ENCODE measurements around the gene APOO.

The APOO gene

GRCh38 chrX:23788946-23789345 lies 118.8 kb downstream of the APOO start:
- no peak for DNase-seq (ENCODE audit: extremely low read depth in 1 of 2, low read depth in 1 of 2)

GRCh38 chrX:23788521-23788920 lies 119.2 kb downstream of the APOO start:
- no peak for DNase-seq (ENCODE audit: extremely low read depth in 1 of 2, low read depth in 1 of 2)

GRCh38 chrX:23787745-23788118 lies 120.0 kb downstream of the APOO start:
- DNase-seq (ENCODE audit: extremely low read depth in 1 of 2, low read depth in 1 of 2): no peak

- no peak for DNase-seq (ENCODE audit: extremely low read depth in 1 of 2, low read depth in 1 of 2)
Observed at GRCh38 chrX:23786268-23786815, 121.4 kb downstream of the APOO start.

GRCh38 chrX:23785580-23785979 lies 122.2 kb downstream of the APOO start:
- no peak for DNase-seq (ENCODE audit: extremely low read depth in 1 of 2, low read depth in 1 of 2)

GRCh38 chrX:23784470-23785331 lies 123.0 kb downstream of the APOO start:
- no peak for DNase-seq (ENCODE audit: extremely low read depth in 1 of 2, low read depth in 1 of 2)

GRCh38 chrX:23783589-23784469 lies 123.9 kb downstream of the APOO start:
- DNase-seq (ENCODE audit: extremely low read depth in 1 of 2, low read depth in 1 of 2): no peak

All from stimulated activated CD8-positive, alpha-beta memory T cell treated with anti-CD3 and anti-CD28 coated beads, Interleukin-7, amount 100 ng/mL, for 48 hours (primary cell).